Measurements from ENCODE around the gene CDHR3.
A peak's percentile ranks its signal among the peaks of the same experiment; 100 is the strongest.

The CDHR3 gene

GRCh38 chr7:106047818-106048705 lies 85.0 kb downstream of the CDHR3 start:
- Mint-ChIP-seq H3K4me3 (no peak overlapping the region), H3K27me3 (no peaks in the 10 kb centered on the region), H3K36me3 (no peaks in the 10 kb centered on the region), H3K9me3 (no peaks in the 10 kb centered on the region), H3K4me1 (peaks cover 12% of the 10 kb centered on the region), H3K27ac (no peak overlapping the region)
- DNase-seq (ENCODE audit: low spot score in 2 of 2) (no peak), ATAC-seq (ENCODE audit: low read depth) (no peak)

- Mint-ChIP-seq H3K27me3 (no peaks in the 10 kb centered on the region), H3K27ac (no peak overlapping the region), H3K9me3 (no peaks in the 10 kb centered on the region), H3K36me3 (no peaks in the 10 kb centered on the region), H3K4me3 (no peak overlapping the region), H3K4me1 (peaks cover 17% of the 10 kb centered on the region)
- ATAC-seq (ENCODE audit: low read depth) (no peak), DNase-seq (ENCODE audit: low spot score in 2 of 2) (no peak)
Observed at GRCh38 chr7:106048706-106049020, 85.6 kb downstream of the CDHR3 start.

GRCh38 chr7:106049139-106049752 lies 86.2 kb downstream of the CDHR3 start:
- Mint-ChIP-seq H3K4me1 (peaks cover 17% of the 10 kb centered on the region), H3K4me3 (no peak overlapping the region), H3K27ac (no peak overlapping the region), H3K9me3 (no peaks in the 10 kb centered on the region), H3K36me3 (no peaks in the 10 kb centered on the region), H3K27me3 (no peaks in the 10 kb centered on the region)
- ATAC-seq (ENCODE audit: low read depth) (peak; percentile 99), DNase-seq (ENCODE audit: low spot score in 2 of 2) (peak; percentile 54 to 55)

- peaks cover 25% of the 10 kb centered on the region for H3K4me1 Mint-ChIP-seq
- no peaks in the 10 kb centered on the region for H3K36me3 Mint-ChIP-seq
- no peak for ATAC-seq (ENCODE audit: low read depth)
- H3K4me3 Mint-ChIP-seq, result no peak overlapping the region
- no peak for DNase-seq (ENCODE audit: low spot score in 2 of 2)
- no peaks in the 10 kb centered on the region for H3K27me3 Mint-ChIP-seq
- H3K27ac Mint-ChIP-seq, result no peak overlapping the region
- no peaks in the 10 kb centered on the region for H3K9me3 Mint-ChIP-seq
Observed at GRCh38 chr7:106050002-106050745, 87.1 kb downstream of the CDHR3 start.

GRCh38 chr7:106050746-106051117 lies 87.7 kb downstream of the CDHR3 start:
- Mint-ChIP-seq H3K27ac (no peak overlapping the region), H3K36me3 (no peaks in the 10 kb centered on the region), H3K4me1 (peaks cover 25% of the 10 kb centered on the region), H3K4me3 (no peak overlapping the region), H3K9me3 (no peaks in the 10 kb centered on the region), H3K27me3 (no peaks in the 10 kb centered on the region)
- DNase-seq (ENCODE audit: low spot score in 2 of 2) (no peak), ATAC-seq (ENCODE audit: low read depth) (no peak)

GRCh38 chr7:106052681-106053080 lies 89.6 kb downstream of the CDHR3 start:
- no peaks in the 10 kb centered on the region for H3K27me3 Mint-ChIP-seq

GRCh38 chr7:106053109-106053508 lies 90.0 kb downstream of the CDHR3 start:
- no peaks in the 10 kb centered on the region for H3K9me3 Mint-ChIP-seq
- no peaks in the 10 kb centered on the region for H3K36me3 Mint-ChIP-seq
- DNase-seq (ENCODE audit: low spot score in 2 of 2) (no peak), ATAC-seq (ENCODE audit: low read depth) (no peak)
- no peak overlapping the region for H3K27ac Mint-ChIP-seq
- no peak overlapping the region for H3K4me3 Mint-ChIP-seq
- no peaks in the 10 kb centered on the region for H3K27me3 Mint-ChIP-seq
- H3K4me1 Mint-ChIP-seq, result peaks cover 33% of the 10 kb centered on the region

More at GRCh38 chr7:106052681-106053080, 89.6 kb downstream of the CDHR3 start:
- H3K4me3 Mint-ChIP-seq, result no peak overlapping the region
- no peaks in the 10 kb centered on the region for H3K36me3 Mint-ChIP-seq
- H3K9me3 Mint-ChIP-seq, result no peaks in the 10 kb centered on the region
- DNase-seq (ENCODE audit: low spot score in 2 of 2), result no peak
- no peak overlapping the region for H3K27ac Mint-ChIP-seq
- peaks cover 31% of the 10 kb centered on the region for H3K4me1 Mint-ChIP-seq
- ATAC-seq (ENCODE audit: low read depth), result no peak

- no peaks in the 10 kb centered on the region for H3K9me3 Mint-ChIP-seq
- ATAC-seq (ENCODE audit: low read depth) (no peak), DNase-seq (ENCODE audit: low spot score in 2 of 2) (no peak)
- no peaks in the 10 kb centered on the region for H3K27me3 Mint-ChIP-seq
- no peak overlapping the region for H3K27ac Mint-ChIP-seq
- no peaks in the 10 kb centered on the region for H3K36me3 Mint-ChIP-seq
- peaks cover 41% of the 10 kb centered on the region for H3K4me1 Mint-ChIP-seq
- H3K4me3 Mint-ChIP-seq, result no peak overlapping the region
Observed at GRCh38 chr7:106054156-106054910, 91.3 kb downstream of the CDHR3 start.

- no peak for ATAC-seq (ENCODE audit: low read depth)
- Mint-ChIP-seq H3K36me3 (no peaks in the 10 kb centered on the region), H3K9me3 (no peaks in the 10 kb centered on the region), H3K4me1 (peaks cover 41% of the 10 kb centered on the region), H3K4me3 (no peak overlapping the region), H3K27me3 (no peaks in the 10 kb centered on the region), H3K27ac (no peak overlapping the region)
- no peak for DNase-seq (ENCODE audit: low spot score in 2 of 2)
Observed at GRCh38 chr7:106054971-106055532, 92.0 kb downstream of the CDHR3 start.

GRCh38 chr7:106056513-106057203 lies 93.6 kb downstream of the CDHR3 start:
- Mint-ChIP-seq H3K9me3 (peaks cover 4% of the 10 kb centered on the region), H3K4me3 (peak overlapping the region; percentile 6), H3K27me3 (no peaks in the 10 kb centered on the region), H3K36me3 (peaks cover 4% of the 10 kb centered on the region), H3K4me1 (peaks cover 46% of the 10 kb centered on the region), H3K27ac (peak overlapping the region; percentile 76)
- DNase-seq (ENCODE audit: low spot score in 2 of 2) (peak; percentile 58 to 68), ATAC-seq (ENCODE audit: low read depth) (peak; percentile 40)

GRCh38 chr7:106057204-106057961 lies 94.3 kb downstream of the CDHR3 start:
- Mint-ChIP-seq H3K36me3 (peaks cover 4% of the 10 kb centered on the region), H3K9me3 (peaks cover 5% of the 10 kb centered on the region), H3K4me1 (peaks cover 54% of the 10 kb centered on the region), H3K27me3 (no peaks in the 10 kb centered on the region), H3K27ac (peak overlapping the region; percentile 76), H3K4me3 (peak overlapping the region; percentile 21)
- ATAC-seq (ENCODE audit: low read depth) (no peak), DNase-seq (ENCODE audit: low spot score in 2 of 2) (peak in 1 of 2 donors; percentile 39)

GRCh38 chr7:106057962-106058927 lies 95.2 kb downstream of the CDHR3 start:
- Mint-ChIP-seq H3K9me3 (peaks cover 5% of the 10 kb centered on the region), H3K27ac (peak overlapping the region; percentile 76), H3K4me1 (peaks cover 60% of the 10 kb centered on the region), H3K4me3 (peak overlapping the region; percentile 21), H3K36me3 (peaks cover 4% of the 10 kb centered on the region), H3K27me3 (no peaks in the 10 kb centered on the region)
- ATAC-seq (ENCODE audit: low read depth), result peak; percentile 85
- DNase-seq (ENCODE audit: low spot score in 2 of 2), result peak; percentile 74 to 87
